GM13977 (cell line): Measurements from ENCODE around the gene PIGA.
A peak's percentile ranks its signal among the peaks of the same experiment; 100 is the strongest.

Experiments
- DNase-seq: peaks from one replicate; pipeline ENCODE4 v3.0.0; 2012; ENCODE audit warnings: low spot score
- CTCF ChIP-seq: IDR thresholded peaks from 2 replicates; pipeline ENCODE4 v1.5.1; 2012; ENCODE audit warnings: mild to moderate bottlenecking, control low read depth; ENCODE audit not compliant: insufficient read depth; ENCODE audit errors: extremely low read depth, missing control alignments
- in situ Hi-C: fragments of 300-500 bp; cut with MboI; formaldehyde crosslinking; loops from one replicate; pipeline ENCODE4 v1.12.0; 2022; ENCODE audit warnings: low sequenced_read_pairs, low pct_unique_long_range_greater_than_20kb, mixed read lengths, inconsistent platforms; ENCODE audit not compliant: unreplicated experiment

The PIGA gene

GRCh38 chrX:15344106-15344505, 8.8 kb upstream of the PIGA start:
- TF ChIP-seq CTCF: no peak
- in situ Hi-C loops: loop anchor here (10.0 to 25.0 kb wide), 2 partner anchors 121 to 318 kb away; partner anchors contain the start of gene CLTRN
- no peak for DNase-seq

- DNase-seq: no peak
- in situ Hi-C loops: loop anchor here (10.0 to 25.0 kb wide), 2 partner anchors 122 to 319 kb away; partner anchors contain the start of gene CLTRN
- no peak for TF ChIP-seq CTCF
These were observed 7.8 kb upstream of the PIGA start for GRCh38 chrX:15343075-15343476.

- in situ Hi-C loops: loop anchor here (10.0 to 25.0 kb wide), 2 partner anchors 124 to 321 kb away; partner anchors contain the start of gene CLTRN
- no peak for TF ChIP-seq CTCF
- no peak for DNase-seq
These were observed 5.5 kb upstream of the PIGA start for GRCh38 chrX:15340867-15341266.

- no peak for TF ChIP-seq CTCF
- in situ Hi-C loops: loop anchor here (25.0 kb wide), 1 partner anchor 326 kb away; the partner anchor contains the start of gene CLTRN
- DNase-seq: no peak
These were observed 695 bp upstream of the PIGA start for GRCh38 chrX:15336023-15336413.

GRCh38 chrX:15334561-15334960, 762 bp downstream of the PIGA start:
- in situ Hi-C loops: loop anchor here (25.0 kb wide), 1 partner anchor 328 kb away; the partner anchor contains the start of gene CLTRN
- peak; percentile 26 for DNase-seq
- no peak for TF ChIP-seq CTCF

GRCh38 chrX:15328821-15329220, 6.5 kb downstream of the PIGA start:
- no peak for DNase-seq
- in situ Hi-C loops: loop anchor here (25.0 kb wide), 1 partner anchor 333 kb away; the partner anchor contains the start of gene CLTRN
- no peak for TF ChIP-seq CTCF
